Sigmoid colon (tissue), 7 donors: ENCODE data around the gene GSG1L. TPM values are rescaled to one million over a fixed set of nuclear protein-coding genes. Genes with fewer than 3 reads are reported as not detected.
A peak's percentile ranks its signal among the peaks of the same experiment; 100 is the strongest.

ENCODE experiments used
- DNase-seq: peaks from one replicate; pipeline ENCODE4 v3.0.0-alpha.2; 2019
- H3K27ac ChIP-seq, 4 donors: fragments of 200-600 bp; sonication (generic); one replicate each; pipeline ENCODE4 v1.5.1; 2016 to 2019; ENCODE audit warnings: mild to moderate bottlenecking in 1 of 4
- H3K27me3 ChIP-seq, 3 donors: fragments of 200-600 bp; sonication (generic); one replicate each; pipeline ENCODE4 v1.5.1; 2019; ENCODE audit warnings: mild to moderate bottlenecking in 1 of 3
- H3K36me3 ChIP-seq, 4 donors: fragments of 200-600 bp; sonication (generic); one replicate each; pipeline ENCODE4 v1.5.1; 2016 to 2019
- H3K4me1 ChIP-seq, 4 donors: fragments of 200-600 bp; sonication (generic); one replicate each; pipeline ENCODE4 v1.5.1; 2017 to 2019
- H3K4me3 ChIP-seq, 4 donors: fragments of 200-600 bp; sonication (generic); one replicate each; pipeline ENCODE4 v1.5.1; 2017 to 2019; ENCODE audit warnings: mild to moderate bottlenecking in 2 of 4, moderate library complexity in 1 of 4
- H3K9me3 ChIP-seq, 4 donors: fragments of 200-600 bp in 3 of 4; sonication (generic) in 3 of 4; one replicate each; pipeline versions ENCODE4 v1.5.1 to v1.6.1; 2013 to 2019
- EP300 ChIP-seq, 4 donors: sonication (generic); formaldehyde crosslinking; IDR thresholded peaks; one replicate each; pipeline ENCODE4 v1.6.1; 2017; ENCODE audit warnings: antibody characterized with exemption in 4 of 4
- POLR2A ChIP-seq, 2 donors: fragments of 450-650 bp; IDR thresholded peaks; one replicate each; pipeline ENCODE4 v1.6.1; 2016; ENCODE audit warnings: antibody characterized with exemption in 2 of 2, mild to moderate bottlenecking in 2 of 2, moderate library complexity in 2 of 2
- POLR2AphosphoS5 ChIP-seq, 4 donors: sonication (generic); formaldehyde crosslinking; IDR thresholded peaks; one replicate each; pipeline ENCODE4 v1.6.1; 2017; ENCODE audit warnings: antibody characterized with exemption in 4 of 4
- WGBS, 2 donors: extraction: QIAGEN DNeasy Blood & Tissue Kit; methylation state at CpG; one replicate each; pipeline ENCODE4 v1.1.7; 2013; 5-methylcytosine and 5-hydroxymethylcytosine counted together
- intact Hi-C: fragments of 100-400 bp; cut with DNase I; formaldehyde crosslinking; loops from one replicate; pipeline ENCODE4 v1.15.1; 2023
- polyA plus RNA-seq, 3 donors: library from polyadenylated mRNA; stranded (reverse); fragments of 200-250 nt; gene quantifications; one replicate each; pipeline ENCODE4 v1.2.3, GENCODE V29; 2013
- total RNA-seq, 4 donors: library from RNA; depleted of rRNA; stranded (reverse); fragments of >200 nt; gene quantifications; one replicate each; pipeline ENCODE4 v1.1.0, GENCODE V29; 2016
- TF ChIP-seq, protein P1 (sequence below), 4 experiments: fragments of 450-650 bp in 3 of 4; fragments of 200-600 bp in 1 of 4; IDR thresholded peaks; one replicate each; pipeline ENCODE4 v1.5.1; 2016 to 2019; ENCODE audit warnings: antibody characterized with exemption in 4 of 4, mild to moderate bottlenecking in 3 of 4, moderate library complexity in 2 of 4
- donor health status: healthy with polysubstance abuse.
- donor health status: Bipolar disorder and iron deficiency.
- donor health status: healthy.

Gene GSG1L
- total and polyA plus RNA-seq, 7 donors = 0.25 to 0.66 (median 0.36) TPM; not detected in 2

DNA sequence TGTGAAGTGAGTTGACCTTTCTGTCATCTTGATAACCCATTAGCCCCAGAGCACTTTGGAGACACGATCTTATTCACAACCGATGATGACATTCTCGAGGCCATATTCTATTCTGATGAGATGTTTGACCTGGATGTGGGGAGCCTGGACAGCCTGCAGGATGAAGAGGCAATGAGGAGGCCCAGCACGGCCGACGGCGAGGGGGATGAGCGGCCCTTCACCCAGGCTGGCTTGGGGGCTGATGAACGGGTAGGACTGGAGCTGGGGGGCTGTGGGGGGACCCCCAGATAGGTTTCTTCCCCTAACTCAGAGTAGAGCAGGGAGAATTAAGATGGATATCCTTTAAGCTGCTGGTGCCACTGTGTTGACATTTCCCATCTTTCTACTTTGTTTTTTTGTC, 311.8 kb downstream of the GSG1L start:
- WGBS, 2 donors = 95% methylated on average over 9 of the region's 9 CpGs
- intact Hi-C loops = no loop called here
- H3K4me1 ChIP-seq = peaks cover 0 to 9% (median 7%) of the 10 kb centered on the region in 4 donors
- TF ChIP-seq POLR2AphosphoS5 (IDR thresholded peaks at IDR 0.05) (no peak), POLR2A (IDR thresholded peaks at IDR 0.05) (no peak)
- TF ChIP-seq, protein P1, sequence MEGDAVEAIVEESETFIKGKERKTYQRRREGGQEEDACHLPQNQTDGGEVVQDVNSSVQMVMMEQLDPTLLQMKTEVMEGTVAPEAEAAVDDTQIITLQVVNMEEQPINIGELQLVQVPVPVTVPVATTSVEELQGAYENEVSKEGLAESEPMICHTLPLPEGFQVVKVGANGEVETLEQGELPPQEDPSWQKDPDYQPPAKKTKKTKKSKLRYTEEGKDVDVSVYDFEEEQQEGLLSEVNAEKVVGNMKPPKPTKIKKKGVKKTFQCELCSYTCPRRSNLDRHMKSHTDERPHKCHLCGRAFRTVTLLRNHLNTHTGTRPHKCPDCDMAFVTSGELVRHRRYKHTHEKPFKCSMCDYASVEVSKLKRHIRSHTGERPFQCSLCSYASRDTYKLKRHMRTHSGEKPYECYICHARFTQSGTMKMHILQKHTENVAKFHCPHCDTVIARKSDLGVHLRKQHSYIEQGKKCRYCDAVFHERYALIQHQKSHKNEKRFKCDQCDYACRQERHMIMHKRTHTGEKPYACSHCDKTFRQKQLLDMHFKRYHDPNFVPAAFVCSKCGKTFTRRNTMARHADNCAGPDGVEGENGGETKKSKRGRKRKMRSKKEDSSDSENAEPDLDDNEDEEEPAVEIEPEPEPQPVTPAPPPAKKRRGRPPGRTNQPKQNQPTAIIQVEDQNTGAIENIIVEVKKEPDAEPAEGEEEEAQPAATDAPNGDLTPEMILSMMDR (IDR thresholded peaks at IDR 0.05) = no peak
- H3K27ac ChIP-seq = no peak overlapping the region
- no peaks in the 10 kb centered on the region for H3K27me3 ChIP-seq
- no peak for DNase-seq
- peaks cover 0 to 39% (median 3%) of the 10 kb centered on the region in 4 donors for H3K36me3 ChIP-seq
- no peak overlapping the region for H3K4me3 ChIP-seq
- H3K9me3 ChIP-seq = no peaks in the 10 kb centered on the region

DNA sequence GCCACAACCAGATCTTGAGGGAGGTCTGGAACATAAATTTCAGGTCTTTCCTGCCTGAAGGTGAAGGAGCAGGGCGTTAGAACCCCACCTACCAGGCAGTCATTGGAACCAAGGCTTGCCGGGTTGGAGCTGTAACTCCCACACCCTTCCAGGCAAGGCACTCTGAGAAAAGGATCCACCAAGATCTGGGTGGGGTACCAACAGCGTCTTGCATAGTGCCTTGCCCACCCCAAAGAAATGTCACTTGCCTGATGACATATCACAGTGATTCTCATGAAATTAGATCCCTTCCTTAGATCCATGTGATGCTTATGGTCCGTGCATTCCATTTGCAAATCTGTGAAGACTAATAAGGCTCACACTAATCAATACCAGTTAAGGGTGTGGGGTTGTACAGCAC, 312.3 kb downstream of the GSG1L start:
- 94 to 95% methylated on average over 4 of the region's 4 CpGs for WGBS, 2 donors
- intact Hi-C loops = no loop called here
- TF ChIP-seq EP300 (IDR thresholded peaks at IDR 0.05) = no peak
- no peak for TF ChIP-seq POLR2A (IDR thresholded peaks at IDR 0.05)
- TF ChIP-seq POLR2AphosphoS5 (IDR thresholded peaks at IDR 0.05) = no peak
- TF ChIP-seq, protein P1 (IDR thresholded peaks at IDR 0.05) = no peak

DNA sequence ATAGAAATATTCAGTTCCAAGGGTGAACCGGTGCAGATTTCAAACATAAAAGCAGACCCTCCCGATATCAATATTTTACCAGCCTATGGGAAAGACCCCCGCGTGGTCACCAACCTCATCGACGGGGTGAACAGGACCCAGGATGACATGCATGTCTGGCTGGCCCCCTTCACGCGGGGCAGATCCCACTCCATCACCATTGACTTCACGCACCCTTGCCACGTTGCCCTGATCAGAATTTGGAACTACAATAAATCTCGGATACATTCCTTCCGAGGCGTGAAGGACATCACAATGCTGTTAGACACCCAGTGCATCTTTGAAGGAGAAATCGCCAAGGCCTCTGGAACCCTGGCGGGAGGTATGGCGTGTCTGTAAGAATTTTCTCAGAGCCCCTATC, 313.6 kb downstream of the GSG1L start:
- no peaks in the 10 kb centered on the region for H3K27me3 ChIP-seq
- peaks cover 0 to 23% (median 3%) of the 10 kb centered on the region in 4 donors for H3K36me3 ChIP-seq
- no peak for DNase-seq
- WGBS, 2 donors = 97 to 98% methylated on average over 16 of the region's 16 CpGs
- intact Hi-C loops = no loop called here
- TF ChIP-seq EP300 (IDR thresholded peaks at IDR 0.05) (no peak), POLR2A (IDR thresholded peaks at IDR 0.05) (no peak), POLR2AphosphoS5 (IDR thresholded peaks at IDR 0.05) (no peak)
- TF ChIP-seq, protein P1 (IDR thresholded peaks at IDR 0.05) = no peak
- no peak overlapping the region for H3K4me3 ChIP-seq
- H3K27ac ChIP-seq = no peak overlapping the region
- no peaks in the 10 kb centered on the region for H3K9me3 ChIP-seq
- peaks cover 0 to 9% (median 7%) of the 10 kb centered on the region in 4 donors for H3K4me1 ChIP-seq

More for the DNA sequence above, 312.3 kb downstream of the GSG1L start:
- no peak overlapping the region for H3K4me3 ChIP-seq
- no peaks in the 10 kb centered on the region for H3K9me3 ChIP-seq
- no peak overlapping the region for H3K27ac ChIP-seq
- peaks cover 0 to 36% (median 3%) of the 10 kb centered on the region in 4 donors for H3K36me3 ChIP-seq
- no peak for DNase-seq
- no peaks in the 10 kb centered on the region for H3K27me3 ChIP-seq
- peaks cover 0 to 9% (median 7%) of the 10 kb centered on the region in 4 donors for H3K4me1 ChIP-seq

DNA sequence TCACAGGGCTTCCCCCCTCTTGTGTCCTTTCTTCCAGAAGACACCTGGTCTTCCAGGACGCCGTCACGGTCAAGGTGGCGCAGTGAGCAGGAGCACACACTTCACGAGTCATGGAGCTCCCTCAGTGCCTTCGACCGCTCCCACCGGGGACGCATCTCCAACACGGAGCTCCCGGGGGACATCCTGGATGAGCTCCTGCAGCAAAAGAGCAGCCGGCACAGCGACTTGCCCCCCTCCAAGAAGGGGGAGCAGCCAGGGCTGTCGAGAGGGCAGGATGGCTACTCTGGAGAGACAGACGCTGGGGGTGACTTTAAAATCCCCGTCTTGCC, 314.0 kb downstream of the GSG1L start:
- TF ChIP-seq POLR2AphosphoS5 (IDR thresholded peaks at IDR 0.05) (no peak), POLR2A (IDR thresholded peaks at IDR 0.05) (no peak)
- intact Hi-C loops = no loop called here
- Histone ChIP-seq H3K36me3 (peaks cover 0 to 18% (median 3%) of the 10 kb centered on the region in 4 donors), H3K4me1 (peaks cover 0 to 9% (median 7%) of the 10 kb centered on the region in 4 donors), H3K27me3 (no peaks in the 10 kb centered on the region), H3K4me3 (no peak overlapping the region), H3K9me3 (no peaks in the 10 kb centered on the region), H3K27ac (no peak overlapping the region)
- DNase-seq = no peak
- WGBS, 2 donors = 93 to 97% methylated on average over 16 of the region's 16 CpGs

DNA sequence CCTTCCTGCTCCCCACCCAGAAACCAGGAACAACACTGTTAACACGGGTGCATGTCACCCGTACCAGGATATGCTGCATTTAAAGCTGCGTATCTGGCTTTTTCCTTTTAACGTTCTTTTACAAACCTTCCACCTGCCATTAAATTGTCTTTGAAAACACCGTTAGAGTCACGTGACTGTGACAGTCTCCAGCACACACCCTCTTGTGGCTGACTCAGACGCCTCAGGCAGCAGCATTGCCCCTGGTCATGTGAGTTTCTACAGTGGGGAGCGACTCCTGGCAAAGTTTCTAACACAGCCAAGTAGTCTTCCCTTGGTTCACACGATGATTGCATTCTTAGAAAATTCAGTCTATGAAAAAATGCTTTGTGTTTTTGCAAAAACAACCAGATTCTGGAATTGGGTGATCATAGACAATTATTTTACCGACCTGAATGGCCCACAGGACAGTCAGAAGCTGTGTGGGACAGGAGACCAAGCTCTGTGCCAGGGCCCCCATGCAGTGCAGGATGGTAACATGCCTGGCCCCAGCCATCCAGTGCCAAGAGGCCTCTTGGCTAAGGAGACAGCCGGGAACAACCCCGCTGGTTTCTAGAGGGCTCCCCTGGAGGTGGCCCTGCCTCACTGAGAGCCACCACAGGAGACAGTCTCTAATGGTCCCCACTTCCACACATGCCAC, 314.5 kb downstream of the GSG1L start:
- no peak overlapping the region for H3K4me3 ChIP-seq

More for the DNA sequence above, 314.5 kb downstream of the GSG1L start:
- Histone ChIP-seq H3K36me3 (peaks cover 0 to 16% (median 3%) of the 10 kb centered on the region in 4 donors), H3K9me3 (no peaks in the 10 kb centered on the region), H3K4me1 (peaks cover 0 to 9% (median 7%) of the 10 kb centered on the region in 4 donors), H3K27me3 (no peaks in the 10 kb centered on the region), H3K27ac (no peak overlapping the region)
- TF ChIP-seq POLR2A (IDR thresholded peaks at IDR 0.05) (no peak), POLR2AphosphoS5 (IDR thresholded peaks at IDR 0.05) (peak in 1 of 4 donors; percentile 50), EP300 (IDR thresholded peaks at IDR 0.05) (no peak)
- TF ChIP-seq, protein P1 (IDR thresholded peaks at IDR 0.05) = peak in 1 of 4 experiments; percentile 21
- 25 to 34% methylated on average over 12 of the region's 12 CpGs for WGBS, 2 donors
- intact Hi-C loops = no loop called here
- no peak for DNase-seq
